Fibroblast of lung (primary cell): ENCODE data around the gene MFSD2A.

Experiments used
- CTCF ChIP-seq, 2 donors: IDR thresholded peaks in 1 of 2; conservative IDR thresholded peaks in 1 of 2; 1 replicate in 1 of 2; 2 replicates in 1 of 2; pipeline ENCODE4 v1.5.1; 2011 to 2012; ENCODE audit warnings: low read length in 2 of 2, control low read depth in 1 of 2, inconsistent platforms in 1 of 2, low read depth in 1 of 2, mild to moderate bottlenecking in 1 of 2
- EZH2 ChIP-seq: IDR thresholded peaks from 2 replicates; pipeline ENCODE4 v1.5.1; 2012; ENCODE audit warnings: low read length, control low read depth, mild to moderate bottlenecking; ENCODE audit errors: missing control alignments

- TF ChIP-seq CTCF (conservative IDR thresholded peaks at IDR 0.05 in 1 of 2, IDR thresholded peaks at IDR 0.05 in 1 of 2; ENCODE audit: low read depth in 1 of 2, low read length in 2 of 2), result no peak
- TF ChIP-seq EZH2, result no peak
These were observed 33.8 kb downstream of the MFSD2A start for GRCh38 chr1:39988618-39989343.
